Measurements from ENCODE around the gene VAPB. TPM values are rescaled to one million over a fixed set of nuclear protein-coding genes. Genes with fewer than 3 reads are reported as not detected.
A peak's percentile ranks its signal among the peaks of the same experiment; 100 is the strongest.

Gene VAPB
- total RNA-seq = 10 to 100 TPM; 20.2 to 21.8 TPM

- Histone ChIP-seq H3K4me3 (peak within 1 kb of the TSS; percentile 84 to 95), H3K9me3 (no peaks in the 10 kb centered on the region), H3K4me1 (peaks cover 0 to 41% of the 10 kb centered on the region in 2 donors), H3K27me3 (no peaks in the 10 kb centered on the region), H3K36me3 (no peaks in the 10 kb centered on the region), H3K27ac (peak within 1 kb of the TSS; percentile 94 to 98)
- no peak for TF ChIP-seq CTCF (IDR thresholded peaks at IDR 0.05)
- DNase-seq (ENCODE audit: low spot score) = peak; percentile 94
Measured at GRCh38 chr20:58388882-58389323, at the start of gene VAPB. TSS of gene VAPB (plus strand) at chr20:58389229. CDS start at chr20:58389460, 231 bp downstream.

- H3K27me3 ChIP-seq = no peaks in the 10 kb centered on the region
- no peak for TF ChIP-seq CTCF (IDR thresholded peaks at IDR 0.05)
- peaks cover 0 to 13% of the 10 kb centered on the region in 2 donors for H3K4me1 ChIP-seq
- H3K9me3 ChIP-seq = no peaks in the 10 kb centered on the region
- H3K27ac ChIP-seq = no peak overlapping the region
- no peaks in the 10 kb centered on the region for H3K36me3 ChIP-seq
- DNase-seq (ENCODE audit: low spot score) = no peak
- H3K4me3 ChIP-seq = no peak overlapping the region
Measured at GRCh38 chr20:58339741-58340140, 49.3 kb upstream of the VAPB start.

- no peaks in the 10 kb centered on the region for H3K27me3 ChIP-seq
- no peak for DNase-seq (ENCODE audit: low spot score)
- H3K36me3 ChIP-seq = peaks cover under 1% of the 10 kb centered on the region
- no peak overlapping the region for H3K27ac ChIP-seq
- peaks cover 0 to 13% of the 10 kb centered on the region in 2 donors for H3K4me1 ChIP-seq
- TF ChIP-seq CTCF (IDR thresholded peaks at IDR 0.05) = no peak
- no peaks in the 10 kb centered on the region for H3K9me3 ChIP-seq
- H3K4me3 ChIP-seq = no peak overlapping the region
Measured at GRCh38 chr20:58340151-58340550, 48.9 kb upstream of the VAPB start.

GRCh38 chr20:58340853-58341252 is 48.2 kb upstream of the VAPB start:
- no peaks in the 10 kb centered on the region for H3K27me3 ChIP-seq
- H3K36me3 ChIP-seq = peaks cover 7% of the 10 kb centered on the region
- TF ChIP-seq CTCF (IDR thresholded peaks at IDR 0.05) = no peak
- DNase-seq (ENCODE audit: low spot score) = no peak
- H3K4me1 ChIP-seq = peaks cover 0 to 13% of the 10 kb centered on the region in 2 donors
- H3K9me3 ChIP-seq = no peaks in the 10 kb centered on the region
- no peak overlapping the region for H3K27ac ChIP-seq
- H3K4me3 ChIP-seq = no peak overlapping the region

GRCh38 chr20:58342104-58342945 is 46.7 kb upstream of the VAPB start:
- Histone ChIP-seq H3K27ac (no peak overlapping the region), H3K27me3 (no peaks in the 10 kb centered on the region), H3K4me3 (no peak overlapping the region), H3K36me3 (peaks cover 14% of the 10 kb centered on the region), H3K4me1 (peaks cover 0 to 13% of the 10 kb centered on the region in 2 donors), H3K9me3 (no peaks in the 10 kb centered on the region)
- TF ChIP-seq CTCF (IDR thresholded peaks at IDR 0.05) = no peak
- DNase-seq (ENCODE audit: low spot score) = no peak

Measured in right atrium auricular region (tissue), 2 donors.